Neural cell (in vitro differentiated cells): ENCODE results near the gene PEAK1. TPM values are rescaled to one million over a fixed set of nuclear protein-coding genes. Genes with fewer than 3 reads are reported as not detected.

Experiments used
- H2AFZ ChIP-seq: fragments of 200-600, 300-800 bp; sonication (generic), shearing (Covaris generic); 2 replicates; pipeline ENCODE4 v1.6.0; 2014; ENCODE audit warnings: low read depth, mild to moderate bottlenecking, antibody characterized with exemption, low read length, moderate library complexity
- H3F3A ChIP-seq: fragments of 200-600 bp; shearing (Covaris generic); 2 replicates; pipeline ENCODE4 v1.6.1; 2016; ENCODE audit warnings: mild to moderate bottlenecking, moderate library complexity, mixed read lengths, antibody characterized with exemption, low read length; ENCODE audit not compliant: insufficient read depth, poor library complexity, severe bottlenecking
- H3K27ac ChIP-seq: fragments of 200-600, 300-800 bp; sonication (generic), shearing (Covaris generic); 2 replicates; pipeline ENCODE4 v1.5.1; 2014; ENCODE audit warnings: mild to moderate bottlenecking, low read length, moderate library complexity
- H3K27me3 ChIP-seq: fragments of 300-800, 200-600 bp; sonication (generic), shearing (Covaris generic); 2 replicates; pipeline ENCODE4 v1.6.0; 2014; ENCODE audit warnings: mild to moderate bottlenecking, low read depth, low read length, moderate library complexity; ENCODE audit not compliant: insufficient read depth
- H3K36me3 ChIP-seq: fragments of 300-800, 200-600 bp; sonication (generic), shearing (Covaris generic); 2 replicates; pipeline ENCODE4 v1.5.1; 2014; ENCODE audit warnings: mild to moderate bottlenecking, antibody characterized with exemption, low read length, moderate library complexity; ENCODE audit not compliant: insufficient read depth
- H3K4me2 ChIP-seq: fragments of 300-800, 200-600 bp; sonication (generic), shearing (Covaris generic); 2 replicates; pipeline ENCODE4 v1.6.0; 2014; ENCODE audit warnings: mild to moderate bottlenecking, low read length
- H3K4me3 ChIP-seq: fragments of 300-800, 200-600 bp; sonication (generic), shearing (Covaris generic); 2 replicates; pipeline ENCODE4 v1.5.1; 2014; ENCODE audit warnings: mild to moderate bottlenecking, low read length, moderate library complexity
- H3K79me2 ChIP-seq: fragments of 200-600 bp; shearing (Covaris generic); replicated peaks from 2 replicates; pipeline ENCODE4 v1.6.0; 2014; ENCODE audit warnings: mild to moderate bottlenecking, low read length, moderate library complexity; ENCODE audit not compliant: insufficient read depth
- H3K9ac ChIP-seq: fragments of 300-800, 200-600 bp; sonication (generic), shearing (Covaris generic); 2 replicates; pipeline ENCODE4 v1.6.1; 2016; ENCODE audit warnings: mild to moderate bottlenecking, low read length, mixed read lengths
- H3K9me2 ChIP-seq: fragments of 200-600 bp; shearing (Covaris generic); 2 replicates; pipeline ENCODE4 v1.6.1; 2016; ENCODE audit warnings: mild to moderate bottlenecking, low read length, mixed read lengths; ENCODE audit not compliant: insufficient read depth
- H3K9me3 ChIP-seq: fragments of 200-600, 300-800 bp; sonication (generic), shearing (Covaris generic); 2 replicates; pipeline ENCODE4 v1.6.1; 2016; ENCODE audit warnings: mild to moderate bottlenecking, mixed run types, low read length, moderate library complexity, mixed read lengths
- H4K20me1 ChIP-seq: fragments of 200-600 bp; shearing (Covaris generic); 2 replicates; pipeline ENCODE4 v1.6.1; 2016; ENCODE audit warnings: mild to moderate bottlenecking, mixed run types; ENCODE audit not compliant: insufficient read depth
- EP300 ChIP-seq: fragments of 450-650 bp; conservative IDR thresholded peaks from 2 replicates; pipeline ENCODE4 v1.6.1; 2014; ENCODE audit warnings: antibody characterized with exemption, mild to moderate bottlenecking, moderate library complexity; ENCODE audit not compliant: poor library complexity, severe bottlenecking
- EZH2 ChIP-seq: fragments of 200-600, 300-800 bp; shearing (Covaris generic), sonication (generic); IDR thresholded peaks from 2 replicates; pipeline ENCODE4 v1.6.1; 2014; ENCODE audit warnings: antibody characterized with exemption, low read length, borderline replicate concordance, mild to moderate bottlenecking; ENCODE audit not compliant: insufficient read depth, poor library complexity, severe bottlenecking
- MXI1 ChIP-seq: fragments of 450-650 bp; conservative IDR thresholded peaks from 2 replicates; pipeline ENCODE4 v1.6.1; 2014; ENCODE audit warnings: antibody characterized with exemption, mild to moderate bottlenecking; ENCODE audit not compliant: poor library complexity, severe bottlenecking
- POLR2AphosphoS5 ChIP-seq: IDR thresholded peaks from 2 replicates; pipeline ENCODE4 v1.6.1; 2012
- RAD21 ChIP-seq: fragments of 450-650 bp; conservative IDR thresholded peaks from 2 replicates; pipeline ENCODE4 v1.6.1; 2014; ENCODE audit warnings: antibody characterized with exemption, mild to moderate bottlenecking, moderate library complexity
- SMC3 ChIP-seq: fragments of 450-650 bp; conservative IDR thresholded peaks from 2 replicates; pipeline ENCODE4 v1.6.1; 2014; ENCODE audit warnings: antibody characterized with exemption, mild to moderate bottlenecking, moderate library complexity; ENCODE audit not compliant: poor library complexity
- TAF1 ChIP-seq: IDR thresholded peaks from 2 replicates; pipeline ENCODE4 v1.6.1; 2012; ENCODE audit warnings: low read depth
- polyA plus RNA-seq: library from polyadenylated mRNA; depleted of rRNA; stranded (reverse); fragments of >200 nt; gene quantifications from 2 replicates; pipeline ENCODE4 v1.2.3, GENCODE V29; 2014
- TF ChIP-seq, protein P1 (sequence below): IDR thresholded peaks from 2 replicates; pipeline ENCODE4 v1.6.1; 2012; ENCODE audit warnings: borderline replicate concordance
- TF ChIP-seq, protein P2 (sequence below): fragments of 450-650 bp; IDR thresholded peaks from 2 replicates; pipeline ENCODE4 v1.5.1; 2014; ENCODE audit warnings: antibody characterized with exemption, mild to moderate bottlenecking, moderate library complexity; ENCODE audit not compliant: poor library complexity, severe bottlenecking

PEAK1 gene
- polyA plus RNA-seq, 1 donor from 2014 or later = 5.8 TPM

DNA sequence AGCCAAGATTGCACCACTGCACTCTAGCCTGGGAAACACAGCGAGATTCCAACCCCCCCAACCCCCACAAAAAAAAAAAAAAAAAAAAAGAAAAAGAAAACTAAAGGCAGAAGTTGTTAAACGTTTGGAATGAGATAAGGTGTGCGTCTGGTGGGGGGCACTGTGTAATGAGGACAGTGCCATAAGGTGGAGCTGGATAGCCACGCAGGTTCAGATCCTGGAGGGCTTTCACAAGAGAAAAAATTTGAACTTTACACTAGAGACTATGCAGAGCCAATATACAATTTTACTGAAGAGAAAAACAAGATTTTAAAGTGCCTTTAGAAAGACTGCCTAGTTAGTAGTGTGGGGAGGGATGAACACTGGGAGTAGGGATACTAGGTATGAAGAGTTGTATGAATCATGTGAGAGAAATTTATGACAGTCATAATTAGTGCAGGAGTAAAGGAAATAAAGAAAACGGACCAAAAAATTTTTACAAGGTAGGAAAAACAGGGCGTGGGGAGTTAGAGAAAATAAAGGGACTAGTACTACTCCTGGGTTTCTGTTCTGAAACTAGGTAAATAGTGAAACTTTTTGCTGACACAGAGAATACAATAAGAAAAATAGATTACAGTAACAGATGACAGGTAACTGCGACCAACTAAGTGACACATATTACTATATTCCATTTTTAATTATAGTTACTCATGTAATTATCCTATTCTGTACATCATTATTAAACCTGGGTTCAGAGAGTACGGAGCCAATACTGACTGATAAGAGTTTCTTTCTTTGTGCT is 108.1 kb downstream of the PEAK1 start:
- no peaks in the 10 kb centered on the region for H3F3A ChIP-seq
- H3K9me3 ChIP-seq = no peaks in the 10 kb centered on the region
- H3K27me3 ChIP-seq = no peaks in the 10 kb centered on the region
- H3K36me3 ChIP-seq = no peaks in the 10 kb centered on the region
- H3K4me3 ChIP-seq = no peak overlapping the region
- TF ChIP-seq EP300 (no peak), MXI1 (no peak), RAD21 (no peak), POLR2AphosphoS5 (no peak), EZH2 (no peak), SMC3 (no peak), TAF1 (no peak)
- TF ChIP-seq, protein P1, sequence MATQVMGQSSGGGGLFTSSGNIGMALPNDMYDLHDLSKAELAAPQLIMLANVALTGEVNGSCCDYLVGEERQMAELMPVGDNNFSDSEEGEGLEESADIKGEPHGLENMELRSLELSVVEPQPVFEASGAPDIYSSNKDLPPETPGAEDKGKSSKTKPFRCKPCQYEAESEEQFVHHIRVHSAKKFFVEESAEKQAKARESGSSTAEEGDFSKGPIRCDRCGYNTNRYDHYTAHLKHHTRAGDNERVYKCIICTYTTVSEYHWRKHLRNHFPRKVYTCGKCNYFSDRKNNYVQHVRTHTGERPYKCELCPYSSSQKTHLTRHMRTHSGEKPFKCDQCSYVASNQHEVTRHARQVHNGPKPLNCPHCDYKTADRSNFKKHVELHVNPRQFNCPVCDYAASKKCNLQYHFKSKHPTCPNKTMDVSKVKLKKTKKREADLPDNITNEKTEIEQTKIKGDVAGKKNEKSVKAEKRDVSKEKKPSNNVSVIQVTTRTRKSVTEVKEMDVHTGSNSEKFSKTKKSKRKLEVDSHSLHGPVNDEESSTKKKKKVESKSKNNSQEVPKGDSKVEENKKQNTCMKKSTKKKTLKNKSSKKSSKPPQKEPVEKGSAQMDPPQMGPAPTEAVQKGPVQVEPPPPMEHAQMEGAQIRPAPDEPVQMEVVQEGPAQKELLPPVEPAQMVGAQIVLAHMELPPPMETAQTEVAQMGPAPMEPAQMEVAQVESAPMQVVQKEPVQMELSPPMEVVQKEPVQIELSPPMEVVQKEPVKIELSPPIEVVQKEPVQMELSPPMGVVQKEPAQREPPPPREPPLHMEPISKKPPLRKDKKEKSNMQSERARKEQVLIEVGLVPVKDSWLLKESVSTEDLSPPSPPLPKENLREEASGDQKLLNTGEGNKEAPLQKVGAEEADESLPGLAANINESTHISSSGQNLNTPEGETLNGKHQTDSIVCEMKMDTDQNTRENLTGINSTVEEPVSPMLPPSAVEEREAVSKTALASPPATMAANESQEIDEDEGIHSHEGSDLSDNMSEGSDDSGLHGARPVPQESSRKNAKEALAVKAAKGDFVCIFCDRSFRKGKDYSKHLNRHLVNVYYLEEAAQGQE = no peak
- TF ChIP-seq, protein P2, sequence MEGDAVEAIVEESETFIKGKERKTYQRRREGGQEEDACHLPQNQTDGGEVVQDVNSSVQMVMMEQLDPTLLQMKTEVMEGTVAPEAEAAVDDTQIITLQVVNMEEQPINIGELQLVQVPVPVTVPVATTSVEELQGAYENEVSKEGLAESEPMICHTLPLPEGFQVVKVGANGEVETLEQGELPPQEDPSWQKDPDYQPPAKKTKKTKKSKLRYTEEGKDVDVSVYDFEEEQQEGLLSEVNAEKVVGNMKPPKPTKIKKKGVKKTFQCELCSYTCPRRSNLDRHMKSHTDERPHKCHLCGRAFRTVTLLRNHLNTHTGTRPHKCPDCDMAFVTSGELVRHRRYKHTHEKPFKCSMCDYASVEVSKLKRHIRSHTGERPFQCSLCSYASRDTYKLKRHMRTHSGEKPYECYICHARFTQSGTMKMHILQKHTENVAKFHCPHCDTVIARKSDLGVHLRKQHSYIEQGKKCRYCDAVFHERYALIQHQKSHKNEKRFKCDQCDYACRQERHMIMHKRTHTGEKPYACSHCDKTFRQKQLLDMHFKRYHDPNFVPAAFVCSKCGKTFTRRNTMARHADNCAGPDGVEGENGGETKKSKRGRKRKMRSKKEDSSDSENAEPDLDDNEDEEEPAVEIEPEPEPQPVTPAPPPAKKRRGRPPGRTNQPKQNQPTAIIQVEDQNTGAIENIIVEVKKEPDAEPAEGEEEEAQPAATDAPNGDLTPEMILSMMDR = no peak
- no peaks in the 10 kb centered on the region for H4K20me1 ChIP-seq
- no peaks in the 10 kb centered on the region for H3K79me2 ChIP-seq
- no peak overlapping the region for H3K4me2 ChIP-seq
- no peak overlapping the region for H2AFZ ChIP-seq
- no peak overlapping the region for H3K27ac ChIP-seq
- no peak overlapping the region for H3K9ac ChIP-seq
- H3K9me2 ChIP-seq = no peaks in the 10 kb centered on the region

DNA sequence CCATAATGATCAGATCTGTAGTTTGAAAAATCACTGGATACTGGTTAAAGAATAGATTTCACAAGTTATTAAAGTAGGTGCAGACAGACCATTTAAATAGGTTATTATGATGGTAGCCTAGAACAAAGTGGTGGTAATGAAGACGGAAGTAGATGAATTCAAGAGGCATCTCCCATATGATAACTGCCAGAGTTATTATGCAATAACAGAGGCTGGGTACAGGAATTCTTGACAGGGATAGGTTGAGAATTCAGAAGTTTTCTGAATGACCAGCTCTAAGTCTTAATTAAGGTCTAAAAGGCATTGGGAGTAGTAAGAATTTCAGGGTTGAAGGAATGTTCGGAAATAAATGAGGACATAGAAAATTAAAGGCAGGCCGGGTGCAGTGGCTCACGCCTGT is 108.9 kb downstream of the PEAK1 start:
- H3K36me3 ChIP-seq = no peaks in the 10 kb centered on the region
- no peaks in the 10 kb centered on the region for H3K27me3 ChIP-seq
- H4K20me1 ChIP-seq = no peaks in the 10 kb centered on the region
- H3F3A ChIP-seq = no peaks in the 10 kb centered on the region
- H2AFZ ChIP-seq = no peak overlapping the region
- H3K4me2 ChIP-seq = no peak overlapping the region
- H3K9me2 ChIP-seq = no peaks in the 10 kb centered on the region
- H3K27ac ChIP-seq = no peak overlapping the region
- TF ChIP-seq RAD21 (no peak), POLR2AphosphoS5 (no peak), TAF1 (no peak), EZH2 (no peak), EP300 (no peak), MXI1 (no peak)
- TF ChIP-seq, protein P2 = no peak
- TF ChIP-seq, protein P1 = no peak
- H3K9me3 ChIP-seq = no peaks in the 10 kb centered on the region
- H3K9ac ChIP-seq = no peak overlapping the region
- no peak overlapping the region for H3K4me3 ChIP-seq
- H3K79me2 ChIP-seq = no peaks in the 10 kb centered on the region
